GM21423 (cell line): ENCODE data around the gene ARHGAP6.
"Not testable (repeated sequence)": the region's sequence is repeated elsewhere in the genome, so short reads cannot be mapped to it uniquely, and the experiment has no call there.

Experiments
- ATAC-seq: cut with Tn5 transposase; IDR thresholded peaks from one replicate; pipeline ENCODE4 v1.9.1; 2021; ENCODE audit warnings: mild to moderate bottlenecking, moderate library complexity; ENCODE audit not compliant: unreplicated experiment

The ARHGAP6 gene

GRCh38 chrX:11363825-11364224 is 301.9 kb downstream of the ARHGAP6 start:
- not testable (repeated sequence) for ATAC-seq

- ATAC-seq: peak; percentile 94
Measured at GRCh38 chrX:11363069-11363594, 302.6 kb downstream of the ARHGAP6 start.

DNA sequence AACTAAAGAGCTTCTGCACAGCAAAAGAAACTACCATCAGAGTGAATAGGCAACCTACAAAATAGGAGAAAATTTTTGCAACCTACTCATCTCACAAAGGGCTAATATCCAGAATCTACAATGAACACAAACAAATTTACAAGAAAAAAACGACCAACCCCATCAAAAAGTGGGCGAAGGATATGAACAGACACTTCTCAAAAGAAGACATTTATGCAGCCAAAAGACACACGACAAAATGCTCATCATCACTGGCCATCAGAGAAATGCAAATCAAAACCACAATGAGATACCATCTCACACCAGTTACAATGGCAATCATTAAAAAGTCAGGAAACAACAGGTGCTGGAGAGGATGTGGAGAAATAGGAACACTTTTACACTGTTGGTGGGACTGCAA is 304.1 kb downstream of the ARHGAP6 start:
- not testable (repeated sequence) for ATAC-seq

DNA sequence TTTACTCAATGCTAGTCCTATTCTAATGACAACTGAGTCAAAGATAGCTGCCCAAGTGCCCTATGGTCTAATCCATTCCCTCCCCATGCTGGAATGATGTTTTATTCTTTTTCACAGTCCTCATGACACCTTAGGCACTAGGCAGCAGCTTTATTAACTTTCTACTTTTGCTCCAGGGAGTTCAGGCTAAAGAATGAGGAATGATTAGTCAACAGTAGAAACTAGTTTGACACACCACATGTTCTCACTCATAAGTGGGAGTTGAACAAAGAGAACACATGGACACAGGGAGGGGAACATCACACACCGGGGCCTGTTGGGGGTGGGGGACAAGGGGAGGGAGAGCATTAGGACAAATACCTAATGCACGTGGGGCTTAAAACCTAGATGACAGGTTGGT is 309.8 kb downstream of the ARHGAP6 start:
- not testable (repeated sequence) for ATAC-seq

GRCh38 chrX:11355259-11355909 is 310.3 kb downstream of the ARHGAP6 start:
- no peak for ATAC-seq

DNA sequence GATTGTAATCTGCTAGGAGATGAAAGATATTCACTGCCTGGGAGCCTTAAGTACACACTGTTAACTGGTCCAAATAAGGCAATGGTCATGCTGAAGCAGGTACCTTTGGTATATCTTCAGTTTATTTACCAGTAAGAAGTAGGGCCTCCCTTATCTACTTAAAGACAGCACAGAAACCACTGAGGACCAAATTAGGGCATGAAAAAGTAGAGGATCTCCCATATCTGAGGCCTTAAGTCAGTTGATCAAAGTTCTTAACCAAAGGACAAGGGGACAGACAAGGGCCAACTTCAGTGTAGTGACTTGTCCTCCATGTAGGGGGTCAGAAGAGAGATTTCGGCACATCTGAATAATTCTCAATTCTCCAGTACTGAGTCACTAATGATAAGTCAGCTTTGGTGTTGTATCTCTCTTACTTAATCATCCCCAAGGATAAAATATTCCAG is 313.4 kb downstream of the ARHGAP6 start:
- ATAC-seq: no peak

DNA sequence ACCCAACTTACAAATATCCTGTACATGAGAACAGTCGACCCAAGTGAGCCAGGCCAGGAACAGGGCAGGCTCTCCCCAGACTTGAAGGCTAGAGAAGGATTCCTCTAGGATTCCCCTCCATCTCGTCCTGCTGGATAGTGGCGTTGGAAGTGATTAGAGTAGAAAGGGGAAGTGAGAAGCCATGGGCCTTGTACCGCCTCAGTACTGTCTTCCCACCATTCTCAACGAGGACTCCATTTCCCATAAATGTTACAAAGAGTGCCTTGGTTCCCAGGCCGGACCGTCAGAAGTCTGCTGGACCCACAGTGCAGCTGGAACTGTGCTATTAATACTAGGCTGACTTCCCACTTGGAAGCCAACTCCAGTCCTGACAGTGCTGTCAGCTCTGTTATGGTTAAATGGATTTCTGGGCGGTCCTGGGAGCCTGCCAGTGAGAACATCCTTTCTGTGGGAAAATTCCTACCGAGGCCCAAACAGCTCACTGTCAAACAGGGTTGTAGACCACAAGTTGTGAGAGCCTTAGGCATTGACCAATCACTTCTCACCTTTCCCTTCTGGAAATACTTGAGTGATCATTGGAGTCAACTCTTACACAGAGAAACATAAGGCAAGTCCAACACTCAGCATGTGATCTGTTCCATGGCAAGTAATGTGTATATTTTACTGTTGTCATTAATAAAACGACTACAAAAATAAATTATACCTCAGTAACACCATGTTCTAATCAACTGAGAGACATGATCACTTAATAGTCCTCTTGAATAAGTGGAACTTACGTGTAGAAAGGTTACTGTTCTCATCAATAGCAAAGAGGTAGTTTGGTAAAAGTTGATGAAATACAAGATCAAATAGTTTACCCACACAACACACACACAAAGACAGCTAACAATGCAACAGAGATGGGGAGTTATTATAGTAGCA is 314.1 kb downstream of the ARHGAP6 start:
- no peak for ATAC-seq

DNA sequence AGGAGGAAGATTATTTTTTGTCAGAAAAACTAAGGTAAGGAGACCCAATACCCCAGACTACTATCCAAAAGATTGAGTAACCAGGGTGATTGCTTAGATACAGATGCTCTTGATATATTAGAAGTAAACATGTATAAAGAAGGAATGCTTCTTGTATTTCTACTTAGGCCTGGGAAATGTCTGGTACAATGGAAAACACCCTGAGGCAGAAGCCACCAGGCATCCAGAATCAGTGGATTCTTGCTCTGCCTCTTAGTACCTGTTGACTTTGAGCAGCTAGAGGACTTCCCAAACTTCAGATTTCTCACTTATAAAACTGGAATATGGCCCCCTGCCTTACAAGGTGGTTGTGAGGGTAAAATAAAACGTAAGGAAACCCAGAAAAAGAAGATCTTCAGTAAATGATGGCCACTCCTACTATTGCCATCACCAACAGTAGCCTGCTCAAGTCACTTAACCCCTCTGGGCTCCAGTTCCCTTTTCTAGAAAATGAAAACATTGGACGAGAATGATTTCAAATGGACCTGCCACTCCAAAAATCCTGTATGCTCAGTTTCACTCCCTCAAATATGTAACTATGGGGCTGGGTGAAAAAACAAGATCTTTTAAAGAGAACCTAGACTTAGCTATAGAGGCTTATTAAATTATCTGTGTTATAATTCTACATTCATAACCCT is 315.9 kb downstream of the ARHGAP6 start:
- ATAC-seq: no peak

GRCh38 chrX:11349020-11349419 is 316.7 kb downstream of the ARHGAP6 start:
- no peak for ATAC-seq

GRCh38 chrX:11347300-11347699 is 318.4 kb downstream of the ARHGAP6 start:
- no peak for ATAC-seq

DNA sequence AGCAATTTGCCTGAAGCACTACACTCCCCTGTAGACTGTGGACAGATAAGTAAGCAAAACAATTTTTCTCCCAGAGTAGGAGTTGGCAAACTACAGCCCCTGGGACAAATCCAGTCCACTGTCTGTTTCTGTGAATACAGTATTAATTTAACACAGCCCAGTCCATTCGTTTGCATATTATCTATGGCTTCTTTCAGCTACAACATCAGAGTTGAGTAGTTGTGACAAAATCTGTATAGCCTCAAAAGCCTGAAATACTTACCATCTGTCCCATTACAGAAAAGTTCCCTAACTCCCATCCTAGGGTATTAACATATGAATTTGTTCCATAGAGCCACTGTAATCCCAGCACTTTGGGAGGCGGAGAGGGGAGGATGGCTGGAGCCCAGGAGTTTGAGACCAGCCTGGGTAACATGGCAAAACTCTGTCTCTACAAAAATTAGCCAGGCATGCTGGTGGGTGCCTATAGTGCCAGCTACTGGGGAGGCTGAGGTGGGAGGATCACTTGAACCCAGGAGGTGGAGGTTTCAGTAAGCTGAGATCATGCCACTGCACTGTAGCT is 319.5 kb downstream of the ARHGAP6 start:
- no peak for ATAC-seq

DNA sequence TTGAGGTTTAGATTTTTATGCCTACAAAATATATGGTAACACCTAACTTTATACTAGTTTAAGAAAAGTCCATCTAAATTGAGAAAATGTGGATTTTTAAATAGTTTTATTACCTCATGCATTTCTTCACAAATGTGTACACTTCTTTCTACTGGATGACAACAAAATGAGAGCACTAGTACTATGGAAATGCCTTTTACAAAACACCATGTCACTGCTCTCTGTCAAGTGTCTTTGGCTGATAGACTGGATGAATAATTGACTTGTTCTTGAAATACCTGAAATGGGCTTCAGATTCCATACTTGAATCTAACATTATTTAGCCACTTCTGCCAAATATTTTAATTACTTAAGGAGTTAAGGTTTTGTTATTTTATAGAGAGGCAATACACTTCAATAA is 323.0 kb downstream of the ARHGAP6 start:
- ATAC-seq: no peak

GRCh38 chrX:11341274-11342201 is 324.2 kb downstream of the ARHGAP6 start:
- peak; percentile 78 for ATAC-seq

- ATAC-seq: no peak
Measured at GRCh38 chrX:11337292-11338009, 328.3 kb downstream of the ARHGAP6 start.

DNA sequence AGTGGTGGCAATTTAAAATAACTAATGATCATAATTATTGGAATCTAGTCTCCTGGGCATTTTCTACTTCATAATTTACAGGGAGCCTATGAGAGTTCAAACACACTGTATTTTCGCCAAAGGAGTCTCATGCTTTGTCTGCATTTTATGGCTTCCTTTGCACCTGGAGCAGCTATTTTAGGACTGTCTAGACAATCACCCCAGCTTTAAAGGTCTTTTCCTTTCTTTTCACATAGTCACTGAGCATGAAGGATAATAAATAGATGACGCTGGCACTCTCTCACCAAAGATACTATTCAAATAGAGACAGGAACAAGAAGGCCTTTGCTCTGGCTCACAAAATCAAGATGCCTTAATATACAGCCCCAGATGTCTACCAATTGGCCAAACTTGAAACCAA is 329.5 kb downstream of the ARHGAP6 start:
- no peak for ATAC-seq

- ATAC-seq: no peak
Measured at GRCh38 chrX:11334165-11334564, 331.6 kb downstream of the ARHGAP6 start.

GRCh38 chrX:11331788-11332187 is 333.9 kb downstream of the ARHGAP6 start:
- ATAC-seq: no peak

- no peak for ATAC-seq
Measured at GRCh38 chrX:11329021-11329420, 336.7 kb downstream of the ARHGAP6 start.

DNA sequence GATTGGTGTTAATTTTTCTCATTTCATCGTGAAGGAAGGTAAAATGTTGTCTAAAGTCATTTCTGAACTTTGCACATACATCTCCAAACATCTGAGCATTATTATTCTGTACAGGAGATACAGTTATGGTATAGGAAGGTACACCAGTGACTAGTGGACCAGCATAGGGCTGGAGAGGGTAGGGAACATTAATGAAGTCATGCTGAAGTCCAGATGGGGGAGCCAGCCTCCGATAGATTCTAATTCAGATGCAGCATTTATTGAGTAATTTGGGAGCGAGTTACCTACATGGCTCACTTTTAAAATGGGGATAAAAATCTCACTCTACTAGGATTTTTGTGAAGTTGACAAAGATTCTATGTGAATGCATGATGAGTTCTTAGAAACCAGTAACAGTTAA is 337.6 kb downstream of the ARHGAP6 start:
- ATAC-seq: no peak
